GM10266 (cell line): Measurements from ENCODE around the gene TSPO.
A peak's percentile ranks its signal among the peaks of the same experiment; 100 is the strongest.

Experiments used
- DNase-seq: peaks from one replicate; pipeline ENCODE4 v3.0.0; 2012; ENCODE audit errors: extremely low spot score
- TF ChIP-seq, protein P1 (sequence below): IDR thresholded peaks from 2 replicates; pipeline ENCODE4 v1.5.1; 2012; ENCODE audit warnings: mild to moderate bottlenecking, low read depth; ENCODE audit not compliant: control insufficient read depth, insufficient read depth; ENCODE audit errors: missing control alignments

The TSPO gene

DNA sequence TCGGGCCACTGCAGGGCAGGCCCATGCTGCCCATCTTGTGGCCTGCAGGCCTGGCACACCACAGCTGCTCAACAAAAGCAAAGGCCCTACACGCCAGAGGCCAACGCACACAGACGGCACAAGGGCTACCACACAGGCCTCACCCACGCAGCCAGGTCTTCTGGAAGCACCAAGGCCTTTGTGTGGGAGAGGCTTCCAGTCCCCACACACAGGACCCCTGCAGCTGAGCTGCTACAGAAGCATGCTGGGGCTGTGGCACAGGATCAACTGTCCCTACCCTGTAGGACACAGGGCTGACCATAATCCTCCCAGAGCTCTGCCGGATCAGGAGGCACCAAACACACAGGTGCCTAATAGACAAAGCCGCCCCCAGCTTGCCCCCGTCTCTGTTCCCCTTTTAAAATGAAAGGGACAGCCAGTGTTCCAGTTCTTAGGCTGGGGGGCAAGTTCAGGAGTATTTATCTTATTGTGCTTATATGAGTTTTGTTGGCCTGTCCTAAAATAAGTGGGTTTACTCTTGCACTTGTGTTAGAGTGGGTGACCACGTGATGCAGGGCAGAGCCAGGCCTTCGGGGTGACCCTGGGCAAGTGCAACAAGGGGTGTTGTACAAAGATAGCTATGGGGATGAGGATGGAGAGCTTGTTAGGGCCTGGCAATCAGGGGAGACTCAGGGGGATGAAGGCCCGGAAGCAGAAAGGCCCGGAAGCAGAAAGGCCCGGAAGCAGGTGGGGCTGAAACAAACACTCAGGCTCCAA, 30.1 kb downstream of the TSPO start:
- TF ChIP-seq, protein P1, sequence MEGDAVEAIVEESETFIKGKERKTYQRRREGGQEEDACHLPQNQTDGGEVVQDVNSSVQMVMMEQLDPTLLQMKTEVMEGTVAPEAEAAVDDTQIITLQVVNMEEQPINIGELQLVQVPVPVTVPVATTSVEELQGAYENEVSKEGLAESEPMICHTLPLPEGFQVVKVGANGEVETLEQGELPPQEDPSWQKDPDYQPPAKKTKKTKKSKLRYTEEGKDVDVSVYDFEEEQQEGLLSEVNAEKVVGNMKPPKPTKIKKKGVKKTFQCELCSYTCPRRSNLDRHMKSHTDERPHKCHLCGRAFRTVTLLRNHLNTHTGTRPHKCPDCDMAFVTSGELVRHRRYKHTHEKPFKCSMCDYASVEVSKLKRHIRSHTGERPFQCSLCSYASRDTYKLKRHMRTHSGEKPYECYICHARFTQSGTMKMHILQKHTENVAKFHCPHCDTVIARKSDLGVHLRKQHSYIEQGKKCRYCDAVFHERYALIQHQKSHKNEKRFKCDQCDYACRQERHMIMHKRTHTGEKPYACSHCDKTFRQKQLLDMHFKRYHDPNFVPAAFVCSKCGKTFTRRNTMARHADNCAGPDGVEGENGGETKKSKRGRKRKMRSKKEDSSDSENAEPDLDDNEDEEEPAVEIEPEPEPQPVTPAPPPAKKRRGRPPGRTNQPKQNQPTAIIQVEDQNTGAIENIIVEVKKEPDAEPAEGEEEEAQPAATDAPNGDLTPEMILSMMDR, result no peak

DNA sequence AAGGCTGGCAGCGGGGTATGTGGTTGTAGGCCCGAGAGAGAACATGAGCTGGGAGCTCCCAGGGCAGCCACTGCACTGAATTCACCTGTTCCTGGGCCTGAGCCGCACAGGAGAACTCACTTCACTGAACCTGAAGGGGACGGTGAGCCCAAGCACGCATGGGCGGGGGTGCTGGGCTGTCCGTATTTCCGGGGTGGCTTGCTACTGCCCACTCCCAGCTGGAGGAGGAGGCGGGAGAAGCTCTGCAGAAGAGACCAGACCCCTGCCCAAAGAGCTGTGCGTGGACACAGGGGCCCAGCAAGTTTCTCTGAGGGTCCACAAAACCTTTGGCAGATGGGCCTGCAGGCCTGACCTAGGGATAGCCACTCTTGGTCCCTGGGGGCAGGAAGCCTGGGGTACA, 30.8 kb downstream of the TSPO start:
- no peak for DNase-seq
- TF ChIP-seq, protein P1, result no peak

More for the DNA sequence above, 30.1 kb downstream of the TSPO start:
- DNase-seq, result no peak

DNA sequence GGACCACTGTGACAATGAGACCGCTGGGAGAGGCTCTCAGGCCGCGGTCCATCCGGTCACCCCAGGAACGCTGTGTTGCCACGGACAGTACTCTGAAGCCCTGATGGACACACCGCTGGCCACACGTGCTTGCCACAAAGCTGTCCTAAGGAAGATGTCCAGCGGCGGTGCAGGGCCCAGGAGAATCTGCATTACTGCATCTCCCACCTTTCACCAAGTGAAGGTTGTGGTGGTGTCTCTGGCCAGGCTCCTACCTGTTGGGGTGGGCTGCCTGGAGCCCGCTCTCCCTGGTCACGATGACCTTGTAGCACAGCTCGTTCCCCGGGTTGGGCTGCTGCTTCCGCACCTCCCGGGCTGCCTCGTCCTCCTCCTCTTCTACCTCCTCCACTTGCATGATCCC, 31.4 kb downstream of the TSPO start:
- TF ChIP-seq, protein P1, result no peak
- no peak for DNase-seq

DNA sequence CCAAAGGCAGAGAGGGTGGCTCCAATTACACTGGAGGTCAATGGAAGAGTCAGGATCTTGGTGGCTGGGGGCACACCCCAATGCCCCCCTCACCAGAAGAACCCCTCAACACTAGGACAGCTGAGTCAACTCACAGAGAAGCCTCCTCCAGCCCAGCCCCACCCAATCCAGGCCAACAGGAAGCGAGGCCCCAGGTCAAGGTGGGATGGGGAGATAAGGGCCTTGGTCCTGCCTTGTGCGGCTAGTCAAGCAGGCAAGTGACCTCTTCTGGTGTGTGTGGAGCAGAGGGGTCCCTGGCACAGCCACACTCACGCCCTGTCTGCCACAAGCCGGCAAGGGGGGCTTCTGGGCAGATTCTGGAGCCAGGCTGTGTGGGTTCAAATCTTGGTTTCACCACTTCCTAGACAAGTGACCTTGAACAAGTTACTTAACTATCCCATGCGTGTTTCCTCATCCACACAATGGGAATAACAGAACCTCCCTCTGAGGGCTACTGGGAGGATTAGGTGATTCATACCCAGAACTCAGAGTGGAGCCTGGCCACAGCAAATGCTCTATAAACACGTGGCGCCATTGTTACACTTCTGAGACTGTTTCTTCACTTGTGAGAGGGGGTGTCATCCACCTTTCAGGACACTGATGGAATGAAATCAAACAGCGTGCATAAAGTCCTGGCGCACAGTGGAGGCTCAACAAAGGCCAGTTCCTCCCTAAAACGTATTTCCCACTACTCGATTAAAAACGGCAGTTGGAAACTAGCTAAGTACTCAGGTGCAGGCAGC, 32.3 kb downstream of the TSPO start:
- TF ChIP-seq, protein P1, result no peak
- no peak for DNase-seq

DNA sequence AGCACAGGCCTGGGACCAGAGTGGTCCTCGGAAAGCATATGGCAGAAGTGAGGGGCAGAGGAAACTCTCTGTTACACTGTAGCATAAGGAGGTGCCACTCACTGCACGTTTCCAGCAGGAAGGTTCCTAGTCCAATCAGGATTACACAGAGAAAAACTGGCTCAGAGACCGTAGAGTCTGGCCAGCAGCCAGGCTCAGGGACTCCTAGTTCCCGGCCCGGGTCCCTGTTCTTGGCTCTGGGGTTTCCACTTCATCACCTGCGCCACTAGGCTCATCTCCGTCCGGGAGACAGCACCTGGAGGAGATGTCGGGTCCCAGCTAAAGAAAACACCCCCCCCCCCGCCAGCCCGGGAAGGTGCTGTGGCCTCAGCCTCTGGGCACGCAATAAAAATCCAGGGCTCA, 34.5 kb downstream of the TSPO start:
- no peak for DNase-seq

DNA sequence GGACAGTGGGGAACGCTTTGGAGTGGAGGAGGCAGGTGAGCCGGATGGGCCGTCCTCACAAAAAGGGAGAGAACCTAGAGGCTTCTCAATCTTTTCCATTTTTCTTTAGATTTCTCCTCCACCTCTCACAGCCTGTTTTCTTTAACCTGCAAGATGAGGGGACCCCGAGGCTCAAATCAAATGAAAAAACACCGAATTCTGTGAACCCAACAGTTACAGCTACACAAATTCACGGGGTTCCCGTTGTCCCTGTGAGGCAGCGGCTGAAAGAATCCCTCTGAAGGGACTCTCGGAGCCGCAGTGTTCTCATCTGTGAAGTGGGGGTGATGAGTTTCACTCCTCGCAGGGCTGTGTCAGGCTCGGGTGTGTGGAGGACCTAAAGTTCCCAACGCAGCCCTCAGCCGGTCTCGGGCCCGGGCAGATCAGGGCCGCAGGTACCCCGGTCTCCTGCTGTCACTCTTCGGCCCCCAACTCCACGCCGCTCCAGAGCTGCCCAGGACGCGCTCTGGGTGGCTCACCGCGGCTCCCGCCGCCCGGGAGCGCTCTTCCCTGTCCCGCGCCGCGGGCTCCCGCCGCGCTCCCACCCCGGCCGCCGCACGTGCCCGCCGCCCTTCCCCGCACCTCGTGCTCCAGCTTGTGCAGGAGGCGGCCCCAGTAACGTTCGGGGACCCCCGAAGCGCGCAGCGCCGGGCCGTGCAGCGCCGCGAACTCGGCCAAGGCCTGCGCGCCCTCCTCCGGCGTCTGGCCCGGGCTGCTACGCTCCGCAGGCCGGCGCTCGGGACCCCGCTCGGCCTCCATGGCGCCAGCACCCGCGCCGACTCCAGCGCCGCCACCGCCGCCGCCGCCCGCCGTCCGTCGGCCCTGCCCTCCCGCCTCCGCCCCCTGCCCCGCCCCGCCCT, 35.2 kb downstream of the TSPO start, which contains the start of gene TTLL12:
Gene TTLL12 (minus strand): TSS at position 863 of the 899 bp plus-strand sequence. CDS start 65 bp downstream, at position 798.
- DNase-seq, result peak; percentile 95
- TF ChIP-seq, protein P1, result no peak

More for the DNA sequence above, 34.5 kb downstream of the TSPO start:
- TF ChIP-seq, protein P1, result no peak
